ENCODE results near the gene TMEM218.

The TMEM218 gene

GRCh38 chr11:125088576-125089455 lies 22.6 kb downstream of the TMEM218 start:
- DNase-seq = no peak

- no peak for DNase-seq
Observed at GRCh38 chr11:125088123-125088522, 23.3 kb downstream of the TMEM218 start.

GRCh38 chr11:125086633-125087296 lies 24.7 kb downstream of the TMEM218 start:
- DNase-seq = no peak

- DNase-seq = no peak
Observed at GRCh38 chr11:125085301-125086081, 25.9 kb downstream of the TMEM218 start.

GRCh38 chr11:125084761-125085231 lies 26.6 kb downstream of the TMEM218 start:
- DNase-seq = no peak

- DNase-seq = no peak
Observed at GRCh38 chr11:125084057-125084416, 27.4 kb downstream of the TMEM218 start.

- no peak for DNase-seq
Observed at GRCh38 chr11:125083312-125084056, 27.9 kb downstream of the TMEM218 start.

GRCh38 chr11:125082611-125083311 lies 28.7 kb downstream of the TMEM218 start:
- DNase-seq = no peak

- DNase-seq = no peak
Observed at GRCh38 chr11:125082040-125082439, 29.4 kb downstream of the TMEM218 start.

- DNase-seq = no peak
Observed at GRCh38 chr11:125081098-125081798, 30.2 kb downstream of the TMEM218 start.

GRCh38 chr11:125080531-125080911 lies 30.9 kb downstream of the TMEM218 start:
- no peak for DNase-seq

- no peak for DNase-seq
Observed at GRCh38 chr11:125079878-125080530, 31.4 kb downstream of the TMEM218 start.

- DNase-seq = no peak
Observed at GRCh38 chr11:125079151-125079877, 32.1 kb downstream of the TMEM218 start.

GRCh38 chr11:125078516-125079140 lies 32.8 kb downstream of the TMEM218 start:
- no peak for DNase-seq

- DNase-seq = no peak
Observed at GRCh38 chr11:125078016-125078415, 33.4 kb downstream of the TMEM218 start.

- DNase-seq = no peak
Observed at GRCh38 chr11:125076378-125076945, 35.0 kb downstream of the TMEM218 start.

- no peak for DNase-seq
Observed at GRCh38 chr11:125075900-125076317, 35.5 kb downstream of the TMEM218 start.

- DNase-seq = no peak
Observed at GRCh38 chr11:125075242-125075625, 36.2 kb downstream of the TMEM218 start.
